Measurements from ENCODE around the gene PMEPA1.

GRCh38 chr20:57751411-57751810 lies 41.6 kb upstream of the PMEPA1 start:
- TF ChIP-seq, protein P1, sequence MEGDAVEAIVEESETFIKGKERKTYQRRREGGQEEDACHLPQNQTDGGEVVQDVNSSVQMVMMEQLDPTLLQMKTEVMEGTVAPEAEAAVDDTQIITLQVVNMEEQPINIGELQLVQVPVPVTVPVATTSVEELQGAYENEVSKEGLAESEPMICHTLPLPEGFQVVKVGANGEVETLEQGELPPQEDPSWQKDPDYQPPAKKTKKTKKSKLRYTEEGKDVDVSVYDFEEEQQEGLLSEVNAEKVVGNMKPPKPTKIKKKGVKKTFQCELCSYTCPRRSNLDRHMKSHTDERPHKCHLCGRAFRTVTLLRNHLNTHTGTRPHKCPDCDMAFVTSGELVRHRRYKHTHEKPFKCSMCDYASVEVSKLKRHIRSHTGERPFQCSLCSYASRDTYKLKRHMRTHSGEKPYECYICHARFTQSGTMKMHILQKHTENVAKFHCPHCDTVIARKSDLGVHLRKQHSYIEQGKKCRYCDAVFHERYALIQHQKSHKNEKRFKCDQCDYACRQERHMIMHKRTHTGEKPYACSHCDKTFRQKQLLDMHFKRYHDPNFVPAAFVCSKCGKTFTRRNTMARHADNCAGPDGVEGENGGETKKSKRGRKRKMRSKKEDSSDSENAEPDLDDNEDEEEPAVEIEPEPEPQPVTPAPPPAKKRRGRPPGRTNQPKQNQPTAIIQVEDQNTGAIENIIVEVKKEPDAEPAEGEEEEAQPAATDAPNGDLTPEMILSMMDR (IDR thresholded peaks at IDR 0.05; ENCODE audit: insufficient read depth, low read depth, low read length) = no peak
- no peak for TF ChIP-seq EZH2 (IDR thresholded peaks at IDR 0.05; ENCODE audit: insufficient read depth, low read length)
